BJ (cell line): ENCODE data around the gene GPR27. TPM values are rescaled to one million over a fixed set of nuclear protein-coding genes. Genes with fewer than 3 reads are reported as not detected.

ENCODE experiments used
- CTCF ChIA-PET: fragments of 350-600 bp; formaldehyde crosslinking; extraction: SDS; loops from one replicate; lab custom pipeline; 2021; ENCODE audit warnings: antibody characterized with exemption, inconsistent platforms; lab: Yijun Ruan, JAX
- POLR2A ChIA-PET: fragments of 300-600 bp; sonication (Branson Sonifier 250); formaldehyde crosslinking; extraction: SDS; loops from one replicate; lab custom pipeline; 2021; ENCODE audit warnings: antibody characterized with exemption; lab: Charles Lee
- DNase-seq: peaks from one replicate; pipeline ENCODE4 v3.0.0-alpha.2; 2011; ENCODE audit warnings: low read depth
- H3K27me3 ChIP-seq: 2 replicates; pipeline ENCODE4 v1.6.0; 2011; ENCODE audit warnings: low read length; ENCODE audit not compliant: control insufficient read depth, insufficient read depth
- H3K36me3 ChIP-seq: 2 replicates; pipeline ENCODE4 v1.5.1; 2011; ENCODE audit warnings: low read length; ENCODE audit not compliant: control insufficient read depth, insufficient read depth
- H3K4me3 ChIP-seq: 2 replicates; pipeline ENCODE4 v1.5.1; 2011; ENCODE audit warnings: low read depth, mild to moderate bottlenecking, control low read depth, low read length
- CTCF ChIP-seq: IDR thresholded peaks from 2 replicates; pipeline ENCODE4 v1.5.1; 2011; ENCODE audit warnings: low read depth, mild to moderate bottlenecking, control low read depth, inconsistent platforms, low read length, moderate library complexity; ENCODE audit not compliant: insufficient read depth
- polyA plus RNA-seq: library from polyadenylated mRNA; depleted of rRNA; stranded (reverse); fragments of >200 nt; gene quantifications from 2 replicates; pipeline ENCODE4 v1.2.3, GENCODE V29; 2011

Gene GPR27
- polyA plus RNA-seq, 1 experiment = 0.02 TPM

GRCh38 chr3:71751602-71752001 is 2.1 kb upstream of the GPR27 start:
- ChIA-PET CTCF (interaction anchor here (1.8 kb wide), 1 partner anchor 21 kb away, joined by 5 read pairs; no protein-coding TSS in a partner anchor), POLR2A (no interaction called here)

DNA sequence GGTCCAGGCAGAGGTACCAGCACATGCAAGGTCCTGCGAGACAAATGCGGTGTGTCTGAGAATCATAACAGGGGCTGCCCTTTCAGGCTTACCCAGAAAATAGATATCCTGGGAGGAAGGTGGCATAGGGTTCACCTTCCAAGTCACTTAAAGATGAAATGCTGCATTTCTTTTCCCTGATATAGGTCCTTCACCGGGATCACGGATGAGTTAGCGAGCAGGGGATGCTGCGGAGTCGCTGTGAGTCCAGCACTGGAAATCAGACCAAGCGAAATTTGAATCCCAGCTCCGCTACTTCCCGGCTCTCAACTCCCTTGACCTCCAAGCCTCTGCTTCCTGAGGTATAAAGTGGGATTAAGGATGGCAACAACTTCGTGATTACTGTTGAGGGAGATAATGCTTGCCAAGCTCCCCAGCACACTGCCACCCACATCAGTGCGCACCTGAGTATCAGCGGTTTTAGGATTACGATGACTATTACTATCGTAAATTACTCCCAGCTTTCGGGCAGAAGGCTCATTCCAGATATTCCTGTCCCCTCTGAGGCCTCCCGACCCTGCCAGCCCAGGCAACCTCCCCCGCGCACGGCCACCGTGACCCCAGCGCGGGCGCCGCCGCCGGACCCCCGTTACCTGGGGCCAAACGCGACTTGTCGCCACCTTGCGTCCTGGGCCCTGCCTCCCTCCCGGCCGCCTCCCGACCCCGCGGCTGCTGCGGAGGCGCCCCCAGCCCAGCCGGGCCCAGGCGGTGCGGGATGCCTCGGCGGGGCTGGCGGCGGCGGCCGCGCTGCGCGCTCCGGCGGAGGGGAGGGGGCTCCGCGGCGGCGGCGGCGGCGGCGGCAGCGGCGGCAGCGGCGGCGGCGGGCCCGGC is 589 bp upstream of the GPR27 start:
- DNase-seq = no peak
- Histone ChIP-seq H3K36me3 (no peaks in the 10 kb centered on the region), H3K4me3 (no peak overlapping the region; the same call in 1 of the 2 replicates), H3K27me3 (peaks cover 25% of the 10 kb centered on the region)
- no peak for TF ChIP-seq CTCF
- ChIA-PET POLR2A (no interaction called here), CTCF (interaction anchor here (0.6 to 1.4 kb wide), 2 partner anchors 24 to 42 kb away, joined by 3 read pairs; no protein-coding TSS in a partner anchor)

More at GRCh38 chr3:71751602-71752001, 2.1 kb upstream of the GPR27 start:
- H3K36me3 ChIP-seq = no peaks in the 10 kb centered on the region
- DNase-seq = no peak
- no peak for TF ChIP-seq CTCF
- H3K27me3 ChIP-seq = peaks cover 19% of the 10 kb centered on the region
- H3K4me3 ChIP-seq = no peak overlapping the region

GRCh38 chr3:71754610-71755253 is 1.1 kb downstream of the GPR27 start:
- Histone ChIP-seq H3K4me3 (no peak overlapping the region), H3K36me3 (no peaks in the 10 kb centered on the region), H3K27me3 (peaks cover 25% of the 10 kb centered on the region)
- DNase-seq = no peak
- POLR2A ChIA-PET = no interaction called here
- CTCF ChIA-PET = no interaction called here
- no peak for TF ChIP-seq CTCF

DNA sequence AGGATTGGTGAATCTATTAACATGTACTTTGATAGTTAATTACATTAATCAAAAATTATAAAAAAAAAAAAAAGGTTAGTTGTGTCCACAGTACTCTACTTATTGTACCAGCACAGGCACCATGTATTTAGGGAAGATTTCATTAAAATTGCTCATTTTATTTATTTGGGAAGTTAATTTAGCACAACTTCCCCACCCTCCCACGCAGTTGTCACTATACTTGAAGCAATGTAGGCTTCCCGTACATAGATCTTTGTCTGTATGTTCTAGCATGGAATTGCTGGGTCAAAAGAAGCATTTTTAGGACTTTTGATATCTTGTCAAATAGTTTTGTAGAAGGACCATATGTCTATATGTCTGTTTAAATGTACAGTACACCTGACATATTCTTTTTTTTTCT is 4.4 kb downstream of the GPR27 start:
- ChIA-PET POLR2A (no interaction called here), CTCF (interaction anchor here (1.1 to 1.5 kb wide), 2 partner anchors 20 to 117 kb away, joined by 3 to 4 read pairs; no protein-coding TSS in a partner anchor)
- no peak for TF ChIP-seq CTCF
- DNase-seq = no peak
- Histone ChIP-seq H3K27me3 (peaks cover 12% of the 10 kb centered on the region), H3K4me3 (no peak overlapping the region), H3K36me3 (no peaks in the 10 kb centered on the region)

GRCh38 chr3:71759401-71759800 is 5.7 kb downstream of the GPR27 start:
- no peak for DNase-seq
- ChIA-PET POLR2A (no interaction called here), CTCF (interaction anchor here (0.9 to 1.5 kb wide), 2 partner anchors 30 to 116 kb away, joined by 3 to 4 read pairs; no protein-coding TSS in a partner anchor)
- H3K27me3 ChIP-seq = peaks cover 10% of the 10 kb centered on the region
- H3K4me3 ChIP-seq = no peak overlapping the region
- H3K36me3 ChIP-seq = no peaks in the 10 kb centered on the region
- no peak for TF ChIP-seq CTCF
